ENCODE measurements around the gene TBX15.
"Not testable (repeated sequence)": the region's sequence is repeated elsewhere in the genome, so short reads cannot be mapped to it uniquely, and the experiment has no call there.

Gene TBX15

DNA sequence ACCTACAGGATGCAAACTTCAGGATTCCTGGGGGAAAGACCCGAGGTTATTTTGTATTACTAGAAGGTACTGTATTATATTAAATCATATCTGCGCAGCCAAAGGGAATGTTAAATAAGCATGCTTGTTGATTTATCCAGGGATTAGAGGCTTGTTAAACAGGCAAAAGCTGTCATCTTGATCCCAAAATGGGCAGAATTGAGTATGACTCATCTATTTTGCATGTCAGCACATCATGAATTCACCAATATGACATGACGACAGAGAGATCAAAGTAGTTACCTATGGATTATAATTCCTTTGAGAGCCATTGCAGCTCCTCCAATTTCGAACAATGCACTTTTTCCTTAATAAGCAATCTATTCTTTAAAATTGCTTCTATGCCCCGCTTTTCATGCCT, 66.1 kb downstream of the TBX15 start:
- Histone ChIP-seq H3K36me3 (ENCODE audit: insufficient read depth, low read length) (no peaks in the 10 kb centered on the region), H3K9me3 (ENCODE audit: control insufficient read depth, insufficient read depth, low read length) (no peaks in the 10 kb centered on the region), H3K4me1 (ENCODE audit: insufficient read depth, low read length) (peaks cover 30% of the 10 kb centered on the region), H3K9ac (ENCODE audit: low read depth, low read length) (no peak overlapping the region)

GRCh38 chr1:118920124-118920717, 67.9 kb downstream of the TBX15 start:
- H3K36me3 ChIP-seq (ENCODE audit: insufficient read depth, low read length) = no peaks in the 10 kb centered on the region

GRCh38 chr1:118918940-118919259, 69.2 kb downstream of the TBX15 start:
- H3K9ac ChIP-seq (ENCODE audit: low read depth, low read length) = no peak overlapping the region
- no peaks in the 10 kb centered on the region for H3K9me3 ChIP-seq (ENCODE audit: control insufficient read depth, insufficient read depth, low read length)
- peaks cover 30% of the 10 kb centered on the region for H3K4me1 ChIP-seq (ENCODE audit: insufficient read depth, low read length)
- no peaks in the 10 kb centered on the region for H3K36me3 ChIP-seq (ENCODE audit: insufficient read depth, low read length)

More at GRCh38 chr1:118920124-118920717, 67.9 kb downstream of the TBX15 start:
- Histone ChIP-seq H3K9me3 (ENCODE audit: control insufficient read depth, insufficient read depth, low read length) (no peaks in the 10 kb centered on the region), H3K4me1 (ENCODE audit: insufficient read depth, low read length) (peaks cover 30% of the 10 kb centered on the region), H3K9ac (ENCODE audit: low read depth, low read length) (no peak overlapping the region; the same call in 1 of the 2 replicates)

DNA sequence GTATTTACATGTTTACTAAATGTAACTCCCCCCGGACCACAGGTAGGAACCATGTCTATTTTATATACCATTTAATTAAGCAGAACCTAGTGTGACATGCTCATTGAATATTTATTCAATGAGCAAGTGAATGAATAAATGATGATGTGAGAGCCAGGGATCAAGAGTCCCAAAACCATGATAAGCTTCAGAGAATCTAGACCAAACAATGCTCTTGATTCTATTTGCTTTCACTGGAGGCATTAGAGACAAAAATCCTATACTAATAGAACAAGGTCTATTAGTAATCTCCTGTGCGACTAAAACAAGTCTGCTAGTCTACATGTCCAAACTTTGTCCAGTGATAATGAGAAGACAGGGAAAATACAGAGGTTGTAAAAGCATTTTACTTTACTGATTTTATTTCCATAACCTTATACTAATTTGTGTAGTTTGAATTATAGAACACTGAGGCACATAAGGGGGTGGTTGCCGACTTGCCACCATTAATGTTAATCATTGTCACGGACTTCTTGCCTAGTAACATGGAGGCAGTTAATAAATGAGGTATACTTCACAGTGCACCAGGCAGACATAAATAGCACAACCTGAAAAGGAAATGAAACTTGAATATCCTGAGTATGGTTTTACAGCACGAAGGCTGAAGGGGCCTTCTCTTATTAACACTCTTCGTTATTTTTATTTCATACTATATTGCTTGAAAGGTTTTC, 69.8 kb downstream of the TBX15 start:
- Histone ChIP-seq H3K9ac (ENCODE audit: low read depth, low read length) (no peak overlapping the region), H3K9me3 (ENCODE audit: control insufficient read depth, insufficient read depth, low read length) (no peaks in the 10 kb centered on the region), H3K4me1 (ENCODE audit: insufficient read depth, low read length) (peaks cover 30% of the 10 kb centered on the region)

GRCh38 chr1:118916346-118916745, 71.8 kb downstream of the TBX15 start:
- H3K36me3 ChIP-seq (ENCODE audit: insufficient read depth, low read length); H3K9ac ChIP-seq (ENCODE audit: low read depth, low read length): not testable (repeated sequence)
- peaks cover 22% of the 10 kb centered on the region for H3K4me1 ChIP-seq (ENCODE audit: insufficient read depth, low read length)

More for the DNA sequence above, 69.8 kb downstream of the TBX15 start:
- H3K36me3 ChIP-seq (ENCODE audit: insufficient read depth, low read length) = no peaks in the 10 kb centered on the region

GRCh38 chr1:118914379-118915161, 73.6 kb downstream of the TBX15 start:
- H3K9me3 ChIP-seq (ENCODE audit: control insufficient read depth, insufficient read depth, low read length) = no peaks in the 10 kb centered on the region
- H3K9ac ChIP-seq (ENCODE audit: low read depth, low read length) = no peak overlapping the region
- H3K36me3 ChIP-seq (ENCODE audit: insufficient read depth, low read length) = no peaks in the 10 kb centered on the region
- peaks cover 8% of the 10 kb centered on the region; the same call in 1 of the 2 replicates for H3K4me1 ChIP-seq (ENCODE audit: insufficient read depth, low read length)

More at GRCh38 chr1:118916346-118916745, 71.8 kb downstream of the TBX15 start:
- not testable (repeated sequence) for H3K9me3 ChIP-seq (ENCODE audit: control insufficient read depth, insufficient read depth, low read length)

GRCh38 chr1:118913818-118914217, 74.3 kb downstream of the TBX15 start:
- Histone ChIP-seq H3K9me3 (ENCODE audit: control insufficient read depth, insufficient read depth, low read length) (no peaks in the 10 kb centered on the region), H3K36me3 (ENCODE audit: insufficient read depth, low read length) (no peaks in the 10 kb centered on the region), H3K9ac (ENCODE audit: low read depth, low read length) (no peak overlapping the region), H3K4me1 (ENCODE audit: insufficient read depth, low read length) (0 out of 2 replicates have a peak, but pooled peaks cover under 1% of the 10 kb centered on the region)

GRCh38 chr1:118912574-118912973, 75.6 kb downstream of the TBX15 start:
- H3K36me3 ChIP-seq (ENCODE audit: insufficient read depth, low read length) = no peaks in the 10 kb centered on the region

DNA sequence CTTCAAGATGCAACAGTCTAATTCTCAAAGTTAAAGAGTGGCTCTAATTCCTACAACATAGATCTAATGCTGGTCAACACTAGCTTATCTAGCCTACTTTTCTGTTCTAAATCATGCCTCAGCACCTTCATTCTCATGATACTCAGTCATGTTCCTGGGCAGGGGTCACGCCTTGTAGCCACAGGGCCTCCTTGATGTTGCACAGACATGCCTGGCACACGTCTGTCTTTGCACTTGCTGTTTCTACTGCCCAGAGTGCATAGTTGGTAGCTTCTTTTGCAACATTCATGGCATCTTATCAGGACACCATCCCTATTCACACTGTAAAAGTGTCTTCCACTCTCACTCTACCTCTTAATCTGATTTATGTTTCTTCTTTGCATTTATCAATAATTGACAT, 76.6 kb downstream of the TBX15 start:
- Histone ChIP-seq H3K36me3 (ENCODE audit: insufficient read depth, low read length) (no peaks in the 10 kb centered on the region), H3K4me1 (ENCODE audit: insufficient read depth, low read length) (no peaks in the 10 kb centered on the region), H3K9ac (ENCODE audit: low read depth, low read length) (no peak overlapping the region), H3K9me3 (ENCODE audit: control insufficient read depth, insufficient read depth, low read length) (no peaks in the 10 kb centered on the region)

More at GRCh38 chr1:118912574-118912973, 75.6 kb downstream of the TBX15 start:
- no peaks in the 10 kb centered on the region for H3K9me3 ChIP-seq (ENCODE audit: control insufficient read depth, insufficient read depth, low read length)
- H3K4me1 ChIP-seq (ENCODE audit: insufficient read depth, low read length) = no peaks in the 10 kb centered on the region
- no peak overlapping the region for H3K9ac ChIP-seq (ENCODE audit: low read depth, low read length)

GRCh38 chr1:118907466-118907865, 80.7 kb downstream of the TBX15 start:
- H3K4me1 ChIP-seq (ENCODE audit: insufficient read depth, low read length) = no peaks in the 10 kb centered on the region
- no peak overlapping the region for H3K9ac ChIP-seq (ENCODE audit: low read depth, low read length)
- H3K9me3 ChIP-seq (ENCODE audit: control insufficient read depth, insufficient read depth, low read length) = no peaks in the 10 kb centered on the region
- no peaks in the 10 kb centered on the region for H3K36me3 ChIP-seq (ENCODE audit: insufficient read depth, low read length)

- no peak overlapping the region for H3K9ac ChIP-seq (ENCODE audit: low read depth, low read length)
- H3K36me3 ChIP-seq (ENCODE audit: insufficient read depth, low read length) = peaks cover 4% of the 10 kb centered on the region; the same call in 1 of the 2 replicates
- H3K4me1 ChIP-seq (ENCODE audit: insufficient read depth, low read length) = no peaks in the 10 kb centered on the region
- H3K9me3 ChIP-seq (ENCODE audit: control insufficient read depth, insufficient read depth, low read length) = no peaks in the 10 kb centered on the region
These were observed 82.5 kb downstream of the TBX15 start for GRCh38 chr1:118905671-118906070.

DNA sequence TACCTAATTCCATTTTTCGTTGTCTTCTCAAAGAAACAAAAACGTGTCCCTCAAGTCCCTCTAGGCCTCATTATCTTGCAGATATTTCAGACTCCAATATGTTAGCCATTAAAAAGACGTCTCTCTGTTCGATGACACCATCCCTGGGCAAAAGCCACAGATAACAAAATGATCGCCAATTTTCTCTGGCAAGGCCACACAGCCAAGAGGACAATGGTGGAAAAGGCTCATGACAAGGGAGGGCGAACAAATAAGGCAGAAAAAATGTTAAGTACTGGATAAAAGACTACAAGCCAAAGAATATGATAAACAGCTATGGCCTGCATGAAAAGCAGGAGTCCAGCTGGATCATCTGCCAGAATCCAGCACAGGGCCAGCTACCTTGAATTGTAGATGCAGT, 82.9 kb downstream of the TBX15 start:
- Histone ChIP-seq H3K4me1 (ENCODE audit: insufficient read depth, low read length) (no peaks in the 10 kb centered on the region), H3K9me3 (ENCODE audit: control insufficient read depth, insufficient read depth, low read length) (no peaks in the 10 kb centered on the region), H3K9ac (ENCODE audit: low read depth, low read length) (no peak overlapping the region), H3K36me3 (ENCODE audit: insufficient read depth, low read length) (peaks cover 4% of the 10 kb centered on the region; the same call in 1 of the 2 replicates)

- Histone ChIP-seq H3K9me3 (ENCODE audit: control insufficient read depth, insufficient read depth, low read length) (no peaks in the 10 kb centered on the region), H3K4me1 (ENCODE audit: insufficient read depth, low read length) (no peaks in the 10 kb centered on the region), H3K36me3 (ENCODE audit: insufficient read depth, low read length) (peaks cover 4% of the 10 kb centered on the region; the same call in 1 of the 2 replicates), H3K9ac (ENCODE audit: low read depth, low read length) (no peak overlapping the region)
These were observed 85.4 kb downstream of the TBX15 start for GRCh38 chr1:118902711-118903191.

DNA sequence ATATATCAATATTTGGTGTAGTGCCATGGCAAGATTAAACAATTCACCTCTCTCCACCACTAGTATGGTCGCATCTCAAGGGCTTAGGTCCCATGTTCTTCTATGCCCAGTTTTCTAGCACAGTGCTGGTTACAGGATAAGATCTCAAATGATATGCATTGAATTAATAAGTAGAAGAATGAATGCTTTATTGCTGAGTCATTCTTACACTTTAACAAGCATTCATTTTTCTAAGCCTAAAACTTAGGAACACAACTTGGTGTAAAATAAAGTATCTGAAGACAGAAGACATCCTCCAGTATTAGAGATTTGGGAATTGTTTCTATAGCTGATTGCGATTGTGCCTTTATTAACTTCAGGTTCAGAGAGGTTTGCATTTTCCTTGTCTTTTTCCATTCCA, 85.8 kb downstream of the TBX15 start:
- H3K4me1 ChIP-seq (ENCODE audit: insufficient read depth, low read length) = no peaks in the 10 kb centered on the region
- no peaks in the 10 kb centered on the region for H3K9me3 ChIP-seq (ENCODE audit: control insufficient read depth, insufficient read depth, low read length)
- peaks cover 4% of the 10 kb centered on the region; the same call in 1 of the 2 replicates for H3K36me3 ChIP-seq (ENCODE audit: insufficient read depth, low read length)
- no peak overlapping the region for H3K9ac ChIP-seq (ENCODE audit: low read depth, low read length)
